Astrocyte (in vitro differentiated cells and primary cell): ENCODE results near the gene EIF3F. TPM values are rescaled to one million over a fixed set of nuclear protein-coding genes. Genes with fewer than 3 reads are reported as not detected.

ENCODE experiments used
- DNase-seq: peaks from one replicate; pipeline ENCODE4 v3.0.0-alpha.2; 2010; ENCODE audit warnings: low read depth
- FAIRE-seq: peaks from 2 replicates; lab custom pipeline; 2011; peaks lifted over from hg19 to GRCh38; lab: Jason Lieb, UNC
- H2AFZ ChIP-seq: 2 replicates; pipeline ENCODE4 v1.6.0; 2012; ENCODE audit warnings: low read depth, low read length, inconsistent platforms
- H3K27ac ChIP-seq: 2 replicates; pipeline ENCODE4 v1.5.1; 2011; ENCODE audit warnings: low read depth, low read length, inconsistent platforms
- H3K27me3 ChIP-seq: 2 replicates; pipeline ENCODE4 v1.6.0; 2011; ENCODE audit warnings: low read length, inconsistent platforms; ENCODE audit not compliant: insufficient read depth
- H3K36me3 ChIP-seq: 2 replicates; pipeline ENCODE4 v1.5.1; 2011; ENCODE audit warnings: low read length, inconsistent platforms; ENCODE audit not compliant: insufficient read depth
- H3K4me1 ChIP-seq: 2 replicates; pipeline ENCODE4 v1.5.1; 2011; ENCODE audit warnings: low read length, inconsistent platforms; ENCODE audit not compliant: insufficient read depth
- H3K4me2 ChIP-seq: 2 replicates; pipeline ENCODE4 v1.6.0; 2012; ENCODE audit warnings: low read length, inconsistent platforms
- H3K4me3 ChIP-seq: 2 replicates; pipeline ENCODE4 v1.5.1; 2011; ENCODE audit warnings: low read depth, mild to moderate bottlenecking, low read length, inconsistent platforms; ENCODE audit not compliant: insufficient read depth
- H3K79me2 ChIP-seq: 2 replicates; pipeline ENCODE4 v1.6.0; 2012; ENCODE audit warnings: mild to moderate bottlenecking, low read length, inconsistent platforms; ENCODE audit not compliant: insufficient read depth
- H3K9ac ChIP-seq: 2 replicates; pipeline ENCODE4 v1.6.0; 2012; ENCODE audit warnings: mild to moderate bottlenecking, low read length, inconsistent platforms
- H3K9me3 ChIP-seq: 2 replicates; pipeline ENCODE4 v1.5.1; 2012; ENCODE audit warnings: low read depth, mild to moderate bottlenecking, low read length, inconsistent platforms; ENCODE audit not compliant: insufficient read depth
- H4K20me1 ChIP-seq: 2 replicates; pipeline ENCODE4 v1.6.0; 2012; ENCODE audit warnings: low read length, inconsistent platforms; ENCODE audit not compliant: insufficient read depth
- H3K27ac Mint-ChIP-seq: one replicate; pipeline ENCODE4 v1.8.0; 2021; ENCODE audit warnings: mild to moderate bottlenecking, mixed read lengths; ENCODE audit not compliant: unreplicated experiment
- H3K27me3 Mint-ChIP-seq: one replicate; pipeline ENCODE4 v1.8.0; 2021; ENCODE audit warnings: low read depth, mixed read lengths; ENCODE audit not compliant: unreplicated experiment
- H3K36me3 Mint-ChIP-seq: one replicate; pipeline ENCODE4 v1.8.0; 2021; ENCODE audit warnings: low read depth, mixed read lengths; ENCODE audit not compliant: unreplicated experiment
- H3K4me1 Mint-ChIP-seq: one replicate; pipeline ENCODE4 v1.8.0; 2021; ENCODE audit warnings: low read depth, mixed read lengths; ENCODE audit not compliant: unreplicated experiment
- H3K4me3 Mint-ChIP-seq: one replicate; pipeline ENCODE4 v1.8.0; 2021; ENCODE audit warnings: mild to moderate bottlenecking, moderate library complexity, mixed read lengths; ENCODE audit not compliant: unreplicated experiment
- H3K9me3 Mint-ChIP-seq: one replicate; pipeline ENCODE4 v1.8.0; 2021; ENCODE audit warnings: mild to moderate bottlenecking, mixed read lengths; ENCODE audit not compliant: unreplicated experiment
- CTCF ChIP-seq: IDR thresholded peaks from 2 replicates; pipeline ENCODE4 v1.5.1; 2011; ENCODE audit warnings: low read depth, mild to moderate bottlenecking, inconsistent platforms, low read length, moderate library complexity; ENCODE audit not compliant: insufficient read depth
- EZH2 ChIP-seq: IDR thresholded peaks from 2 replicates; pipeline ENCODE4 v1.6.1; 2012; ENCODE audit warnings: mild to moderate bottlenecking, low read length, inconsistent platforms; ENCODE audit not compliant: insufficient read depth
- total RNA-seq: library from RNA; stranded (reverse); gene quantifications from 2 replicates; pipeline ENCODE4 v1.2.1, GENCODE V29; 2021

EIF3F gene
- total RNA-seq, 1 donor from 2014 or later, result 260 TPM

- FAIRE-seq, result no peak
- Histone ChIP-seq H3K4me1 (peaks cover 13% of the 10 kb centered on the region), H3K9ac (no peak overlapping the region), H4K20me1 (no peaks in the 10 kb centered on the region), H2AFZ (no peak overlapping the region), H3K27me3 (no peaks in the 10 kb centered on the region), H3K9me3 (no peaks in the 10 kb centered on the region), H3K36me3 (no peaks in the 10 kb centered on the region), H3K27ac (no peak overlapping the region), H3K79me2 (no peaks in the 10 kb centered on the region), H3K4me3 (no peak overlapping the region), H3K4me2 (no peak overlapping the region)
- peak; percentile 21 for DNase-seq
- no peak overlapping the region for H3K4me3 Mint-ChIP-seq
- no peak overlapping the region for H3K27ac Mint-ChIP-seq
- H3K36me3 Mint-ChIP-seq, result no peaks in the 10 kb centered on the region
- peaks cover 38% of the 10 kb centered on the region for H3K4me1 Mint-ChIP-seq
- no peaks in the 10 kb centered on the region for H3K9me3 Mint-ChIP-seq
- TF ChIP-seq EZH2 (no peak), CTCF (no peak)
- no peaks in the 10 kb centered on the region for H3K27me3 Mint-ChIP-seq
Observed at GRCh38 chr11:7973011-7973410, 14.1 kb upstream of the EIF3F start.

- FAIRE-seq, result no peak
- Histone ChIP-seq H3K9me3 (no peaks in the 10 kb centered on the region), H2AFZ (no peak overlapping the region), H3K9ac (no peak overlapping the region), H3K27me3 (no peaks in the 10 kb centered on the region), H3K4me1 (peaks cover 16% of the 10 kb centered on the region), H3K27ac (no peak overlapping the region), H3K4me3 (no peak overlapping the region), H3K36me3 (no peaks in the 10 kb centered on the region), H3K4me2 (no peak overlapping the region), H3K79me2 (no peaks in the 10 kb centered on the region), H4K20me1 (no peaks in the 10 kb centered on the region)
- peak; percentile 8 for DNase-seq
- Mint-ChIP-seq H3K4me3 (no peak overlapping the region), H3K27ac (peak overlapping the region; percentile 69), H3K27me3 (no peaks in the 10 kb centered on the region), H3K36me3 (no peaks in the 10 kb centered on the region), H3K4me1 (peaks cover 27% of the 10 kb centered on the region), H3K9me3 (no peaks in the 10 kb centered on the region)
- no peak for TF ChIP-seq CTCF
- TF ChIP-seq EZH2, result no peak
Observed at GRCh38 chr11:7974668-7975067, 12.5 kb upstream of the EIF3F start.

GRCh38 chr11:7977232-7977917, 9.8 kb upstream of the EIF3F start:
- H3K27me3 ChIP-seq, result no peaks in the 10 kb centered on the region
- Mint-ChIP-seq H3K27ac (peak overlapping the region; percentile 95), H3K36me3 (no peaks in the 10 kb centered on the region), H3K27me3 (no peaks in the 10 kb centered on the region), H3K4me3 (no peak overlapping the region), H3K9me3 (no peaks in the 10 kb centered on the region), H3K4me1 (peaks cover 22% of the 10 kb centered on the region)
- FAIRE-seq (peak; percentile 84), DNase-seq (peak; percentile 89)
- no peaks in the 10 kb centered on the region for H3K36me3 ChIP-seq
- H4K20me1 ChIP-seq, result no peaks in the 10 kb centered on the region
- no peaks in the 10 kb centered on the region for H3K79me2 ChIP-seq
- H3K9ac ChIP-seq, result no peak overlapping the region
- peaks cover 16% of the 10 kb centered on the region for H3K4me1 ChIP-seq
- TF ChIP-seq EZH2, result no peak
- TF ChIP-seq CTCF, result no peak
- peak overlapping the region; percentile 72 for H3K4me2 ChIP-seq
- H3K9me3 ChIP-seq, result no peaks in the 10 kb centered on the region
- H3K4me3 ChIP-seq, result peak overlapping the region; percentile 30
- peak overlapping the region; percentile 84 for H3K27ac ChIP-seq
- H2AFZ ChIP-seq, result peak overlapping the region; percentile 1
